Thyroid gland (tissue), 4 donors: ENCODE data around the gene NDUFAF4. TPM values are rescaled to one million over a fixed set of nuclear protein-coding genes. Genes with fewer than 3 reads are reported as not detected.
"Not testable (repeated sequence)": the region's sequence is repeated elsewhere in the genome, so short reads cannot be mapped to it uniquely, and the experiment has no call there.

Experiments
- DNase-seq, 2 donors: peaks; one replicate each; pipeline ENCODE4 v3.0.0-alpha.2; 2019
- H3K27ac ChIP-seq, 3 donors: fragments of 200-600 bp; sonication (generic); 1 replicate in 2 of 3; 2 replicates in 1 of 3; pipeline ENCODE4 v1.5.1; 2016 to 2019; ENCODE audit warnings: mild to moderate bottlenecking in 1 of 3, moderate library complexity in 1 of 3
- H3K27me3 ChIP-seq: fragments of 200-600 bp; sonication (generic); one replicate; pipeline ENCODE4 v1.5.1; 2019
- H3K36me3 ChIP-seq, 2 donors: fragments of 200-600 bp; sonication (generic); one replicate each; pipeline ENCODE4 v1.5.1; 2016 to 2019
- H3K4me1 ChIP-seq, 2 donors: fragments of 200-600 bp; sonication (generic); one replicate each; pipeline ENCODE4 v1.5.1; 2017 to 2019
- H3K4me3 ChIP-seq, 3 donors: fragments of 200-600 bp; sonication (generic); replicated peaks in 1 of 3; 1 replicate in 2 of 3; 2 replicates in 1 of 3; pipeline ENCODE4 v1.5.1; 2016; ENCODE audit warnings: mild to moderate bottlenecking in 1 of 3
- H3K9me3 ChIP-seq: fragments of 200-600 bp; sonication (generic); one replicate; pipeline ENCODE4 v1.5.1; 2017
- POLR2A ChIP-seq, 2 donors: fragments of 450-650 bp; IDR thresholded peaks; one replicate each; pipeline ENCODE4 v1.6.1; 2017; ENCODE audit warnings: antibody characterized with exemption in 2 of 2, mild to moderate bottlenecking in 2 of 2, moderate library complexity in 1 of 2
- WGBS, 2 donors: methylation state at CpG; one replicate each; pipeline ENCODE4 v1.1.5; 2017; 5-methylcytosine and 5-hydroxymethylcytosine counted together
- intact Hi-C: fragments of 100-400 bp; cut with DNase I; formaldehyde crosslinking; loops from one replicate; pipeline ENCODE4 v1.15.1; 2023
- total RNA-seq, 4 donors: library from RNA; depleted of rRNA; stranded (reverse); fragments of >200 nt; gene quantifications; one replicate each; pipeline ENCODE4 v1.2.3, GENCODE V29; 2016
- TF ChIP-seq, protein P1 (sequence below), 6 experiments: fragments of 200-600 bp in 3 of 6; fragments of 450-650 bp in 3 of 6; sonication (generic) in 3 of 6; IDR thresholded peaks; one replicate each; pipeline ENCODE4 v1.5.1; 2016 to 2019; ENCODE audit warnings: antibody characterized with exemption in 6 of 6, mild to moderate bottlenecking in 2 of 6, inconsistent platforms in 1 of 6, moderate library complexity in 1 of 6

Gene NDUFAF4
- total RNA-seq, 4 donors from 2014 or later: 17.1 to 34.8 (median 29.2) TPM

DNA sequence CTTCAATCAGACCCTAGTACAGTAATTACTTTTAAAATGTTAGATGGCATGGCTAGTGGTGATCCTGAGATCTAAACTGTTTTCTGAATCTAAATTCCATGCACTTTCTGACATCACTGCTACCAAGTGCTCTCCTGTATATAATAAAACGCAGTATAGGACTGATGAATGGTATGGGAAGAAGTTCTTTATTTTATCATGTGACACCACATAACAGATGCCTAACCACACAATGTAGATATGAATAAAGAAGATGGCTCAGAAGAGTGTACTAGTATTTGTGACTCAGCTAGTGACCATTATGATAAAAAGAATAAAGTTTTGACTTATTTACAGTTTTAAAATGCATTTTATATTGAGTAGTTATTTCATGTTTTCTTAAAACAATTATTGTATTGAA lies 8.5 kb downstream of the NDUFAF4 start:
- Histone ChIP-seq H3K4me1 (no peaks in the 10 kb centered on the region), H3K9me3 (no peaks in the 10 kb centered on the region), H3K4me3 (no peak overlapping the region), H3K27ac (no peak overlapping the region), H3K27me3 (no peaks in the 10 kb centered on the region), H3K36me3 (peaks cover 30 to 35% of the 10 kb centered on the region in 2 donors)
- intact Hi-C loops: no loop called here
- DNase-seq: no peak
- no peak for TF ChIP-seq POLR2A (IDR thresholded peaks at IDR 0.05)
- TF ChIP-seq, protein P1, sequence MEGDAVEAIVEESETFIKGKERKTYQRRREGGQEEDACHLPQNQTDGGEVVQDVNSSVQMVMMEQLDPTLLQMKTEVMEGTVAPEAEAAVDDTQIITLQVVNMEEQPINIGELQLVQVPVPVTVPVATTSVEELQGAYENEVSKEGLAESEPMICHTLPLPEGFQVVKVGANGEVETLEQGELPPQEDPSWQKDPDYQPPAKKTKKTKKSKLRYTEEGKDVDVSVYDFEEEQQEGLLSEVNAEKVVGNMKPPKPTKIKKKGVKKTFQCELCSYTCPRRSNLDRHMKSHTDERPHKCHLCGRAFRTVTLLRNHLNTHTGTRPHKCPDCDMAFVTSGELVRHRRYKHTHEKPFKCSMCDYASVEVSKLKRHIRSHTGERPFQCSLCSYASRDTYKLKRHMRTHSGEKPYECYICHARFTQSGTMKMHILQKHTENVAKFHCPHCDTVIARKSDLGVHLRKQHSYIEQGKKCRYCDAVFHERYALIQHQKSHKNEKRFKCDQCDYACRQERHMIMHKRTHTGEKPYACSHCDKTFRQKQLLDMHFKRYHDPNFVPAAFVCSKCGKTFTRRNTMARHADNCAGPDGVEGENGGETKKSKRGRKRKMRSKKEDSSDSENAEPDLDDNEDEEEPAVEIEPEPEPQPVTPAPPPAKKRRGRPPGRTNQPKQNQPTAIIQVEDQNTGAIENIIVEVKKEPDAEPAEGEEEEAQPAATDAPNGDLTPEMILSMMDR (IDR thresholded peaks at IDR 0.05): no peak
- 0% methylated on average over 1 of the region's 1 CpG for WGBS, 2 donors

DNA sequence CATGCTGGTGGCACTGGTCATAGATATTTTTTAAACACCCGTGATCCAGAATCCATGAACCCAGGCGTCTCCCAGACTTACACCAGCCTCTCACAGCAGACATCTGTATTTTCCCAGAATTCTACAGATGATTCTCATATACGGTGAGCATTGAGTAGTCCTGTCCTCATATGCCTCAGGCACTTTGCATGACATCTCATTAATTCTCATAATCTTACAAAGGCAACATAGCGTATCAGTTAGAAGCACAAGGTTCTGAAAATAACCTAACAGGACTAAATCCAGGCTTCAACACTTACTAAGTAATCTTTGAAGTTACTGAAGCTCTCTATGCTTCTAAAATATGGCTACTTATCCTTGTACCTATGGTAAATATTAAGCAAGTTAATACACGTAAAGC lies 8.9 kb downstream of the NDUFAF4 start:
- no peaks in the 10 kb centered on the region for H3K4me1 ChIP-seq
- H3K4me3 ChIP-seq: no peak overlapping the region
- no peak overlapping the region for H3K27ac ChIP-seq
- H3K36me3 ChIP-seq: peaks cover 30 to 32% of the 10 kb centered on the region in 2 donors
- no peak for TF ChIP-seq POLR2A (IDR thresholded peaks at IDR 0.05)
- TF ChIP-seq, protein P1 (IDR thresholded peaks at IDR 0.05): no peak
- no peak for DNase-seq
- H3K9me3 ChIP-seq: no peaks in the 10 kb centered on the region
- H3K27me3 ChIP-seq: no peaks in the 10 kb centered on the region
- intact Hi-C loops: no loop called here
- 82 to 86% methylated on average over 5 of the region's 5 CpGs for WGBS, 2 donors

DNA sequence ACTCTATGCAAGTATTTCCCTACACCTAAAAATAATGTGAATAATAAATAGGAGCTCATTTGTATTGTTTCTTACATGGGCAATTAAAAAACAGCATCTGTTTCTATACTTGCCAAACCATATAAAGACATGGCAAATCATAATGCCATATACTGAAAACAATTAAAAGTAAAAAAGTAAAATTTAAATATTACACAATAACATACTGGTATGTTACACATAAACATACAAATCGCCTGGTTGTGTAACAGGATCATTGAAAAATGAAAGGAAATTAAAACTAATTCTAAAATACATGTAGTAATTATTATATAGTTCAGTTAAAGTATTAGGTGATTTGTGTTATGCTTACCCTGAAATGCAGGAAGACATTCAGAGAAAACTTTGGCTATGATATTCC lies 11.2 kb downstream of the NDUFAF4 start:
- Histone ChIP-seq H3K9me3 (no peaks in the 10 kb centered on the region), H3K27me3 (no peaks in the 10 kb centered on the region), H3K4me1 (no peaks in the 10 kb centered on the region), H3K4me3 (no peak overlapping the region), H3K27ac (no peak overlapping the region), H3K36me3 (peaks cover 14 to 18% of the 10 kb centered on the region in 2 donors)
- DNase-seq: no peak
- TF ChIP-seq, protein P1 (IDR thresholded peaks at IDR 0.05): no peak
- no peak for TF ChIP-seq POLR2A (IDR thresholded peaks at IDR 0.05)
- 87 to 89% methylated on average over 1 of the region's 1 CpG for WGBS, 2 donors
- intact Hi-C loops: no loop called here

DNA sequence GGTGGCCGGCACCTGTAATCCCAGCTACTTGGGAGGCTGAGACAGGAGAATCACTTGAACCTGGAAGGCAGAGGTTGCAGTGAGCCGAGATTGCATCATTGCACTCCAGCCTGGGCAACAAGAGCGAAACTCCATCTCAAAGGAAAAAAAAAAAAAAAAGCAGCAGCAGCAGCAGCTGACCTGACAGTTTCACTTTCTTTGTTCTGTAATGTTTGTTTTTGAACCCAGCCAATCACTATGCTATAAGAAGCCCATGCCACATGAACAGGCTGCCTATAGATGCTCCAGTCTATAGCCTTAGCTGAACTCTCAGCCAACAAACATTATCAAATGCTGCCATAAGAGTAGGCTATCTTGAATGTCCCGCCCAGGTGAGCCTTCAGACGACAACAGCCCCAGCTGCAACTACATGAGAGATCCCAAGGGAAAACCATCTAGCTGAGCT lies 12.5 kb downstream of the NDUFAF4 start:
- DNase-seq, H3K4me1 ChIP-seq, H3K27ac ChIP-seq, H3K36me3 ChIP-seq, H3K9me3 ChIP-seq, intact Hi-C loops, H3K4me3 ChIP-seq, H3K27me3 ChIP-seq: not testable (repeated sequence)
- 75 to 76% methylated on average over 5 of the region's 5 CpGs for WGBS, 2 donors

DNA sequence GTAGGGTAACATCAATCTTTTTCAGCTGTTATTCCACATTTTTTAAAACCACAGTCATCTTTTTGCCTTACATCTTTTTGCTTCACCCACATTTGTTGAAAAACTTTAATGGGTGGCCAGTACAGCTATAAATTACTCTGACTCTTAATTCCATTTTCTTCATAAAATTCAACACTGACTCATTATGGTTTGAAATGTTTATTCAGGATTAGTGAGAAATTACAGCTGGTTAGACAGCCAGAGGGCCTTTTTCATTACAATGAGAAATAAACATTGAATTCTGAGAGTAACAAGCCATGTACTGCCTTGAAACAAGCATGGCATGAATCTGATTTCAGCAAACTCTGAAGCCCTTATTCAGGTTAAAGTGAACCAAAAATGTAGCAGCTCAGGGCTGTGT lies 19.5 kb downstream of the NDUFAF4 start:
- Histone ChIP-seq H3K27me3 (no peaks in the 10 kb centered on the region), H3K27ac (no peak overlapping the region), H3K36me3 (no peaks in the 10 kb centered on the region), H3K4me1 (no peaks in the 10 kb centered on the region), H3K4me3 (no peak overlapping the region), H3K9me3 (no peaks in the 10 kb centered on the region)
- intact Hi-C loops: no loop called here
- TF ChIP-seq, protein P1 (IDR thresholded peaks at IDR 0.05): no peak
- no peak for TF ChIP-seq POLR2A (IDR thresholded peaks at IDR 0.05)
- no peak for DNase-seq
